ENCODE measurements around the gene TRIM24. TPM values are rescaled to one million over a fixed set of nuclear protein-coding genes. Genes with fewer than 3 reads are reported as not detected.
"Not testable (repeated sequence)": the region's sequence is repeated elsewhere in the genome, so short reads cannot be mapped to it uniquely, and the experiment has no call there.

Gene TRIM24
- total RNA-seq, 4 donors from 2014 or later, result 13.5 to 21.1 (median 17.7) TPM

DNA sequence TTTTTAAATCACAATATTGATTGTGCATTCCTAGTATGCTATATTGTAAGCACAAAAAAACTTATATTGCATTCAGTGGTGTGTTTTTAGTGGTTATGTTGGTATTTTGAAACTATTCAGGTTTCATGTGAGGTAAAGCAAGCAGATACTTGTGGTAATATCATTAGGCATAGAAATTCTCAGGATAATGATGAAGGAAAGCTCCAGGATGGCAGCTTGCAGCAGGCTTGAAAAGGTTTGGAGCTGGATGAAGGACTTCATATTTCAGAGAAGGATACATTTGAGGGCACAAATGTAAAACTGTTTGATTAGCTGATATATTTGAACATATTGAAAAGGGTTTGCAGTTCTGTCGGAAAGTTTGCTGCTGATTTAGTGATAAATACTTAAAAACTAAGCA, 17.5 kb downstream of the TRIM24 start:
- no peak overlapping the region for H3K4me3 ChIP-seq (ENCODE audit: low read depth, poor library complexity, severe bottlenecking)
- TF ChIP-seq, protein P1, sequence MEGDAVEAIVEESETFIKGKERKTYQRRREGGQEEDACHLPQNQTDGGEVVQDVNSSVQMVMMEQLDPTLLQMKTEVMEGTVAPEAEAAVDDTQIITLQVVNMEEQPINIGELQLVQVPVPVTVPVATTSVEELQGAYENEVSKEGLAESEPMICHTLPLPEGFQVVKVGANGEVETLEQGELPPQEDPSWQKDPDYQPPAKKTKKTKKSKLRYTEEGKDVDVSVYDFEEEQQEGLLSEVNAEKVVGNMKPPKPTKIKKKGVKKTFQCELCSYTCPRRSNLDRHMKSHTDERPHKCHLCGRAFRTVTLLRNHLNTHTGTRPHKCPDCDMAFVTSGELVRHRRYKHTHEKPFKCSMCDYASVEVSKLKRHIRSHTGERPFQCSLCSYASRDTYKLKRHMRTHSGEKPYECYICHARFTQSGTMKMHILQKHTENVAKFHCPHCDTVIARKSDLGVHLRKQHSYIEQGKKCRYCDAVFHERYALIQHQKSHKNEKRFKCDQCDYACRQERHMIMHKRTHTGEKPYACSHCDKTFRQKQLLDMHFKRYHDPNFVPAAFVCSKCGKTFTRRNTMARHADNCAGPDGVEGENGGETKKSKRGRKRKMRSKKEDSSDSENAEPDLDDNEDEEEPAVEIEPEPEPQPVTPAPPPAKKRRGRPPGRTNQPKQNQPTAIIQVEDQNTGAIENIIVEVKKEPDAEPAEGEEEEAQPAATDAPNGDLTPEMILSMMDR (IDR thresholded peaks at IDR 0.05), result no peak
- no peak for TF ChIP-seq POLR2A (IDR thresholded peaks at IDR 0.05)
- intact Hi-C loops (cut with DNase I; ENCODE audit: low total_unique reads), result no loop called here
- WGBS, 2 donors, result 46 to 84% methylated on average over 1 of the region's 1 CpG
- no peak for DNase-seq (ENCODE audit: low spot score in 2 of 2)

DNA sequence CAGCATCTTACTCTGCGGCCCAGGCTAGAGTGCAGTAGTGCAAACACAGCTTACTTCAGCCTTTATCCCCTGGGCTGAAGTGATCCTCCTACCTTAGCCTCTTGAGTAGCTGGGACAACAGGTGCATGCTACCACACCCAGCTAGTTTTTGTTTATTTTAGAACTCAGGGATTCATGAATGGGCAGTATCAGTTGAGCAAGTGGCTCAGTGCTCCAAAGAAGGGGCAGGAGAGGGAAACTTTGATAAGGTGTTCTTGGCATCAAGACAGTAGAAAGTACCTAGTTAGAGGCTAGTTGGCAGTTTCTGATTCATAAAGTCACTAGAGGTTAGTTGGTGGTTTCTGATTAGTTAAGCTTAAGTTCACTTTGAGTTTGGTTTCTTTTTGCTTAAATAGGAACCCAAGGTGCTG, 18.4 kb downstream of the TRIM24 start:
- TF ChIP-seq, protein P1 (IDR thresholded peaks at IDR 0.05), result no peak
- DNase-seq (ENCODE audit: low spot score in 2 of 2), result no peak
- intact Hi-C loops (cut with DNase I; ENCODE audit: low total_unique reads), result no loop called here
- 81 to 100% methylated on average over 1 of the region's 1 CpG for WGBS, 2 donors
- no peak overlapping the region for H3K4me3 ChIP-seq (ENCODE audit: low read depth, poor library complexity, severe bottlenecking)

DNA sequence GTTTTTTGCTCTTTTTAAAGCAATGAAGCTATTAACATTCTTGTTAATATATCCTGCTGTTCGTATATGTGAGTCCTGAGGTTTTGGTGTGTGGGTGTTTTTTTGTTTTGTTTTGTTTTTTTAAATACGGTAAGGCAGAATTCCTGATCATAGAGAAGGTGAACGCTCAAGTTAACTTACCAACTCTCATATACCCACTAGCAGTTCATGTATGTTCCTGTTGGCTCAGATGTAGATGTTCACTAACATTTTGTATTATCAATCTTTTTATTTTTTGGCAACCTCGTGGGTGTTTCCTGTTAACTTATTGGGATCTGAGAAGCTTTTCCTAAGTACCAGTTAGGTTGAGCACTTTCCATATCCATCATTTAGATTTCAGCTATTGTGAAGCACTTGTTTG, 20.5 kb downstream of the TRIM24 start:
- DNase-seq (ENCODE audit: low spot score in 2 of 2), result no peak
- TF ChIP-seq, protein P1 (IDR thresholded peaks at IDR 0.05), result no peak
- no peak for TF ChIP-seq POLR2A (IDR thresholded peaks at IDR 0.05)
- WGBS, 2 donors, result 69 to 71% methylated on average over 4 of the region's 4 CpGs
- no peak overlapping the region for H3K4me3 ChIP-seq (ENCODE audit: low read depth, poor library complexity, severe bottlenecking)
- intact Hi-C loops (cut with DNase I; ENCODE audit: low total_unique reads), result no loop called here

DNA sequence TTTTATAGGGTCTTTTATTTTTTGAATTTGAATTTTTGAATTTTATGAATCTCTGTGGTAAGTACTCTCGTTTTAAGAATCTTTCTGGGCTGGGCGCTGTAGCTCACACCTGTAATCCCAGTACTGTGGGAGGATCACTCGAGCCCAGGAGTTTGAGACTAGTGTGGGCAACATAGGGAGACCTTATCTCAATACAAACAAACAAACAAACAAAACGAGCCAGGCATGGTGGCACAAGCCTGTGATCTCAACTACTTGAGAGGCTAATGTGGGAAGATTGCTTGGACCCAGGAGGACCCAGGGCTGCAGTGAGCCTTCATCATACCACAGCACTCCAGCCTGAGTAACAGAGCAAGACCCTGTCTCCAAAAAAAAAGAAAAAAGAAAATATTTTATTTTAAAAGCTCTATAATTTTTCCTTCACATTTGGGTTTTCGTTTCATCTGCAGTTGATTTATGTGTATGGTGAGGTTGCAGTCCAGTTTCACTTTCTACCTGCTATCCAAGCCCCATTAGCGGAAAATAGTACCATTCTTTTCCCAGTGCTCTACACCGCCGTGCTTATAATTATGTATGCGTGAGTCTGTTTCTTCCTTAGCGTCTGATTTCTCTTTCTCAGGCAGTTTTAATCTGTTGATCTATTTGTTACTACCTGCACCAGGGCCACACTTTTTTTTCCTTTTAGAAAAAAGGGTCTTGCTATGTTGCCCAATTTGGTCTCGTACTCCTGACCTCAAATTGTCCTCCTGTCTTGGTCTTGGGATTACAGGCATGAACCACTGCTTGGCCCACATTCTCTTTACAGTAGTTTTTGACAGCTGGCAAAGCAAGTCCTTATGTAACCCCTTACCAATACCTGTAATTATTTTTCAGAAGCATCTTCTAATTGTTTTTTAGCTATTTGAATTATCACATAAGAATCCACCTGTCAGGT, 21.7 kb downstream of the TRIM24 start:
- 86 to 88% methylated on average over 11 of the region's 11 CpGs for WGBS, 2 donors
- DNase-seq (ENCODE audit: low spot score in 2 of 2), result no peak
- H3K4me3 ChIP-seq (ENCODE audit: low read depth, poor library complexity, severe bottlenecking), result no peak overlapping the region
- intact Hi-C loops (cut with DNase I; ENCODE audit: low total_unique reads), result no loop called here
- TF ChIP-seq, protein P1 (IDR thresholded peaks at IDR 0.05), result no peak
- no peak for TF ChIP-seq POLR2A (IDR thresholded peaks at IDR 0.05)

DNA sequence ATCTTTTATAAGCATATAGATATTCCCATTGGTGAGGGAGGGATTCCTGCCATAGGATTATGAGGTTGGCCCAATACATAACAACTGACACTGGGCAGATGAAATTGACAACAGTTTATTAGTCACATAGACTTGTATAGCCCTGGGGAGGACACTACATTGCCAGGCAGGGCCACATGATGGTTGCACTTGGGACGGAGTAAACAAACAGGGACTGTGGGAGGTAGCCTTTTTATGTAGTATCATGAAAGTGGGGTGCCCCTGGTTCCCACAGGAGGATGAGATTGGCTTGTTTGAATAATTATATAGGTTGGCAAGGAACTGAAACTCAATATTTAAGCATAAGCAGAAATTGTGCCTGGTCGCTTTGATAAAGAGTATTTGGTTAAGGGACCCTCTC, 23.5 kb downstream of the TRIM24 start:
- no peak for TF ChIP-seq POLR2A (IDR thresholded peaks at IDR 0.05)
- TF ChIP-seq, protein P1 (IDR thresholded peaks at IDR 0.05), result no peak
- H3K4me3 ChIP-seq (ENCODE audit: low read depth, poor library complexity, severe bottlenecking), result no peak overlapping the region
- intact Hi-C loops (cut with DNase I; ENCODE audit: low total_unique reads), result no loop called here
- WGBS, 2 donors, result 86 to 89% methylated on average over 2 of the region's 2 CpGs
- no peak for DNase-seq (ENCODE audit: low spot score in 2 of 2)

DNA sequence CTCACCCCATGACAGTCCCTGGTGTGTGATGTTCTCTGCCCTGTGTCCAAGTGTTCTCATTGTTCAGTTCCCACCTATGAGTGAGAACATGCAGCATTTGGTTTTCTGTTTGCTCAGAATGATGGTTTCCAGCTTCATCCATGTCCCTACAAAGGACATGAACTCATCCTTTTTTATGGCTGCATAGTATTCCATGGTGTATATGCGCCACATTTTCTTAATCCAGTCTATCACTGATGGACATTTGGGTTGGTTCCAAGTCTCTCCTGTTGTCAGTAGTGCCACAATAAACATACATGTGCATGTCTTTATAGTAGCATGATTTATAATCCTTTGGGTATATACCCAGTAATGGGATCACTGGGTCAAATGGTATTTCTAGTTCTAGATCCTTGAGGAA, 25.4 kb downstream of the TRIM24 start:
- H3K4me3 ChIP-seq (ENCODE audit: low read depth, poor library complexity, severe bottlenecking); DNase-seq (ENCODE audit: low spot score in 2 of 2); intact Hi-C loops (cut with DNase I; ENCODE audit: low total_unique reads): not testable (repeated sequence)
- WGBS, 2 donors, result 96 to 100% methylated on average over 1 of the region's 1 CpG

DNA sequence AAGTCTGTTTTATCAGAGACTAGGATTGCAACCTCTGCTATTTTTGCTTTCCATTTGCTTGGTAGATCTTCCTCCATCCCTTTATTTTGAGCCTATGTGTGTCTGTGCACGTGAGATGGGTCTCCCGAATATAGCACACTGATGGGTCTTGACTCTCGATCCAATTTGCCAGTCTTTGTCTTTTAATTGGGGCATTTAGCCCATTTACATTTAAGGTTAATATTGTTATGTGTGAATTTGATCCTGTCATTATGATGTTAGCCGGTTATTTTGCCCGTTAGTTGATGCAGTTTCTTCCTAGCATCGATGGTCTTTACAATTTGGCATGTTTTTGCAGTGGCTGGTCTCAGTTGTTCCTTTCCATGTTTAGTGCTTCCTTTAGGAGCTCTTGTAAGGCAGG, 29.1 kb downstream of the TRIM24 start:
- H3K4me3 ChIP-seq (ENCODE audit: low read depth, poor library complexity, severe bottlenecking); intact Hi-C loops (cut with DNase I; ENCODE audit: low total_unique reads); DNase-seq (ENCODE audit: low spot score in 2 of 2): not testable (repeated sequence)
- 96 to 99% methylated on average over 6 of the region's 6 CpGs for WGBS, 2 donors
